HG02852 (cell line): ENCODE data around the gene NCAM1.

Experiments used
- ATAC-seq: cut with Tn5 transposase; IDR thresholded peaks from one replicate; pipeline ENCODE4 v1.9.1; 2021; ENCODE audit warnings: mild to moderate bottlenecking, moderate library complexity; ENCODE audit not compliant: unreplicated experiment

Gene NCAM1

DNA sequence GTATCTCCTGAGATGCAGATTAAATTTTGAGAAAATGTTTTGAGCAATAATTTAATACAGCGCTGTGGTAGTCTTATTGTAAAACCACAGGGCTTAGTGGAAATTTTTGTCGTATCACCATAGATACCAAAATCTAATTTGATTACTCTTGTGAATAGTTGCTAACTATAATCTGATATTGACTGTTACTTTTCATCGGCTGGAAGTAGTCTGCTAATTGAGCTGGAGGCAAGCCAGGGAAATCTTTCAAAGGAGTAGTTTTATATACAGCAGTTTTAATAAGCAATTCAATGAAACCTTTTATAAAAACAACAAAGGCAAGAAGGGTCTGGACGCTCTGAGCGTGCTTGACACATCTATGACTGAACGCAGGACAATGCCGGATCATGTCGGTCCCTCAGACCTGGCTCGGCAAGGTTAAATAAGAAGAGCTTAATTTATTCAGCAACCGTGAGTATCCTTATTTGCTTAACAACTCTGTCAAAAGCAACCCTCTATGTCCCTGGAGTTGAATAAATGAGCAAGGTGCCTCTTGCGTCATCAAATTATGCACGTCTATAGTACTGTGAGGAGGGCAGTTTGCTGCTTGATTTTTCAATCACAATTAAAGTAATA is 121.2 kb downstream of the NCAM1 start:
- no peak for ATAC-seq

DNA sequence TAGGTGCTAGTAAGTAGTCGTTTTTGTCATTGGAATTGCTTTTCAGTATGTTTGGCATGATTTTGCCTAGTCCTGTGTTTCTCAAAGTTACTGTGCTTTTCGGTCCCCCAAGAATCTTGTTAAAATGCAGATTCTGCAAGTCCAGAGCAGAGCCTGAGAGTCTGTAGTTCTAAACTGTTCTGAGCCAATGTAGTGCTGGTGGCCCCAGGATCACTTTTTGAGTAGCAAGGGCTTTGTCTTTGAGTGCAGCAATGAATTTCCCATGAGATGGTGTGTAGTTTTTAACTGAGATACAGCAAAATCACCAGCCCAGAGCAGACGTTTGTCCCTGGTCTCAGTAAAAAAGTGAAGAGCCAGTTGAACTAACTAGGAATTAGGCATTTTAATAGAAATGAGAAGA is 122.4 kb downstream of the NCAM1 start:
- ATAC-seq, result no peak

DNA sequence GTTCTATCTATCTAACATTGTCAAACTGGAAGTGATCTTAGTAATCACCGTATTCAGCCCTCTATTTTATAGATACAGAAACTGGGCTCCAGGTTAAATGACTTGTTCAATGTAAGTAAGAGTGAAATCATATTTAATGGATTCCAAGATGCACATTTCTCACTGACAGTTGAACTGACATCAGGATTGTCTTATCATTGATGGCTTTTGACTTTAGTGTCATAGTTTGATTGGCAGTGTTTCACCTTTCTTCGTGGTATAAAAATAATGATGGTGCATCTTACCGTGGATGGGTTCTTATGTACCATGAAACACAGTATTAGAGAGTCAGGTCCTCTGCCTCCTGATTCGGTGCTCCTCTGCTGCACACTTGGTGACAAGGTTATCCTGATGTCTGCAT is 123.1 kb downstream of the NCAM1 start:
- ATAC-seq, result no peak

DNA sequence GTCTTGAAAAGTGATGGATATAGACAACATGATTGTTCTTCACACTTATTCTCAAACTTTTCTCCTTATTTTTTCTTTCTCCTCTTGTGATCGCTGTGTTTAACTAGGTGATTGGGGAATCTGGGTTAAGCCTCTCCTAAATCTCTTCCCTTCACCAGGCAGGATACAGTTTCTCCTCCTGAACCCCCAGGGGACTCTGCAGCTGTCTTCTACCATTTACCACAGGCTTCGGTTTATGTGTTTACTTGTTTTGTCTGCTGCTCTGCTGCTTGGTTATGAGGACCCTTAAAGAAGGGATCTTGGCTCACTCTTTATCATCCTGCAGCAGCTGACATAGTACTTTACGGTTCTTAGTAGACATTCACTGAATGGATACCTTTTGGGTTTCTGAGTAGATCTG is 124.2 kb downstream of the NCAM1 start:
- ATAC-seq, result no peak

DNA sequence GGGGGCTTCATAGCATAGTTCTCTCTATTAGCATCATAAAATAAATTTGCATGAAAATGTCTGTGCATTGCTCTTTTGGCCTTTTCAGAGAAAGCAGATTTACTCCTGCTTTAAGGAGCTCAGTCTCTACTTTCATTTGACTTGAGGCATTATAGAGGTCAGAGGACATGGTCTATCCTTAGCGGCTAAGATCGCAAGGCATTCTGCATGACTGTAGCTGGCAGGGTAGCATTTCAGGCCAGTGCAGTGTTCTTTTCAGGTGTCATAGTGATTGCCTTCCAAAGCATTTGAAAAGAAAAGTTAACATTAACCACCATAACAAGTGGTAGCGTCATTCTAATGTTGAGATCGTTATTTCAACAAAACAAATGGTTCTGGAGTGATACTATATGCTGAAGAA is 126.5 kb downstream of the NCAM1 start:
- no peak for ATAC-seq

DNA sequence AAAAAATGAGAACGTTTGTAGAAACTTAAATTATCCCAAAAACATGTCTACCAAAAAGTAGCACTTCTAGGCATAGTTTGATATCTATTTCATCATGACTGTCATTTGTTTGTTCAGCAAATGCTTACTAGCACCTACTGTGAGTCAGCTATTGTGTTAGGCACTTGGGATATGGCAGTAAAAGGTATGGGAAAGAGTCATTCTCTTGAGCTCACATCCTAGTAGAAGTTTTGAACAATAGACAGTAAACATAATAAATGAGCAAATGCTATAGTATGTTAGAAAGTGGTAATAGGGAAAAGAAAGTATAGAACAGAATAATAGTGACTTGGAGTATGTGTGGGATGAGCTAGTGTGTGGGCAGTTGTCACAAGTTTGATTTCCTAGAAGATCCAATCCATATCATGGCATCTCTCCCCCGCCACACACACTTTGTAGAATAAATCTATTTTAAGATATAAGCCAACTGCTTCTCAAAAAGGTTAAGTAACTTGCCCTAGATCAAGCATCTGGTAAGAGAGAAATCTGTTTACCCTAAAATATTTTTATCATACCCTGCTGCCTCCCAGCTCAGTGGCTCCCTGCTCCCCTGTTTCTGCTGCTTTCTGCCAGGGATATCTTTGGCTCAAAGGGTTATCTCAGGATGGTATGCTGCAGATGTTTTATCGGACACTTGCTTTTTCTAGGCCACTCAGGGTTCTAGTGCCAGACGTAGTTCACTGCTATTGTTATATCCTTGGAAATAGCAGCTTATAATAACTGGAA is 129.7 kb downstream of the NCAM1 start:
- ATAC-seq, result no peak

DNA sequence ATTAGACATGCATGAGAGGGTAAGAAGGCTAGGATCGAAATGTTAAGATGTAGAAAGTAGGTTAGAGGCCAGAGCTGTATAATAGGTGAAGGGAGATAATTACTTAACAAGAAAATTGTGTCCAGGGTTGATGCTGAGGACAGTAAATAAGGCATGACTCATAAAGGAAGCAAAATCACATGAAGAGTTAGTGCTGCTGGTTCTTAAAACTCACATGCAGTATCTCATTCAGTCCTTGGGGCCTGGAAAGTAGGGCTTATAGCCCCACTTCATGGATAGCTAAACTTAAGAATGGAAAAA is 130.2 kb downstream of the NCAM1 start:
- ATAC-seq, result no peak

DNA sequence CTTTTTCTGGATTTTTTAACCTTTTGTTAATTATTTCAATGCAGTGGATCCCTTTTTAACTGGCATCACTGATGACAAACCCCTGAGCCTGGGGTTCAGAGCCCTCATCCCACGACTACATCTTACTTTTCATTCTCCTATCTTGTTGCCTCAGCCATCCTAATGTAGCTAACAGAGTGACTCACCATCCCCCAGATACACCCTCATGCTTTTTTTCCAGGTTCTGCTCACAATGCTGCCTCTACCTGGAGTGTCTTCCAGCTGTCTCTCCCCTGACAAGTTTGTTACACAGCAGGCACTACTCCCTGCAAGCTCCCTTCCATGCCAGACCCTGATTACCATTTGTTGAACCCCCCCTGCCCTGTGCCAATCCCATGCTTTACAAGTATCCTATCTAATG is 135.4 kb downstream of the NCAM1 start:
- ATAC-seq, result no peak

DNA sequence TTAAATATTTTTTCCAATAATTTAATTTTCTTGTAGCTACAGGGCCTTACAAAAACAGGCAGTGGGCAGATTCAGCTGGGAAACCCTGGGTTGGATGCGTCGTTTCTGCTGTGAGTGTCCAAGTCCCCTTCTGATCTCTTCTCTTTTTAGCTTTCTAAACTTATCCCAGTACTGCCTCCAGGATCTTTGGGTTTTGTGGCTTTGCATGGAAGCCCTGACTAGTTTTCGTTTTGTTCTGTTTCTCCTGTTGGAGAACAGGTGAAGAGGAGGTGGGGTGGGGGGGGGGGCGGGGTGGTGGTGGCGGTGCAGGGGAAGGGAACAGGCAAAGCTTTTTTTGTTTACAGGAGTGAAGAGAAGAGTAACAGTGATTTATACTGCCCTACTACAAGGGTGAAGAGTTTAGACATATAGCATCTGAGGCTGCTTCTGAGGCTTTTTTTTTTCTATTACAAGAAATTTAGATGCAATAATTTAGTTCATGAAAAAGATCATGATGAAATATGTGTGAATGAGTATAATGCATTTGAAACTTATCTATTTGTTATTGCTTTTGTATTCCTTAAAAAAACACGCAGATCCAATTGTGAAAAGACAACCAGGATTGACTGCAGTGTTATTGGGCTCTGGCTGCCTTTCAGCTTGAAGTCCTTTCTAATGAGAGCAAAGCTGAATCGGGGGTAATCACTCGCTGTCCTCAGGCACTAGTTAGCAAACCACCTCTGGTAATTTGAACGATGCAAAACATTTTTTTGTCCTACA is 142.9 kb downstream of the NCAM1 start:
- no peak for ATAC-seq

DNA sequence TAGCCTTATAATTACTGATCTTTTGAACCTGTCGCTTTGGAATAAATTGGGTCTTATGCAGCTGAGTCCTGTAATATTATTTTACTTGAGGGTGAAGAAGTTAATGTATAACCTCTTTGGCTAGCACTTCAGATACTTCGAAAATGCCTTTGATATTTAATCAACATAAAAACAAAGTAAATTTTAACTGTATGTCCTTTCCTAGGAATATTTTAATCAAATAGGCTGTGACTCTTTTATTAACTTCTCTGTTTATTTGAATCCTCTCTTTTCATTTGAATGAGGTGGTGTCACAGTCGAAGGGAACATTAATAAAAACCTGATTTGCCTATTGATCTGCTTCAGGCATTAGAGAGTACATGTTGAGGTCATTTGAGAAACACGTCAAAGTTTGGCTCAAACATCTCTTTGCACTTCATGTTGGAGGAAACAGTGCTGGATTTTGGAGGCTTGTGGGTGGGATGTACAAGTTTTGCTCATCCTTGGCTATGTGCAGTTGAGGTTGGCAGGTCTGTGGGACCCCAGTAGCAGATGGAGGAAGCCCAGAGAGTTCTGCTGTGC is 143.6 kb downstream of the NCAM1 start:
- no peak for ATAC-seq

DNA sequence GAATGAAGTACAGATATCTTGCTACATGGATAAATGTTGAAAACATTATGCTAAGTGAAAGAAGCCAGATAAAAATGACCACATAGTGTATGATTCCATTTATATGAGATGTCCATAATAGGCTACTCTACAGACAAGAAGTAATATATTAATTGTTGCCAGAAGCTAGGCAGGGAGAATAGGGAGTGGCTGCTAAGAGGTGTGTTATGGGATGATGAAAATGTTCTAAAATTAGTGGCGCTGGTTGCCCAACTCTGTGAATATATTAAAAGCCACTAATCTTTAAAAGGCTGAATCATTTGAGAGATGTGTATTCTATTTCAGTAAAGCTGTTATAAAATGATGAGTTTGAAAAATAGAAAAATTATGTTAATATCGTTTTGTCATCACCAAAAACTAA is 144.4 kb downstream of the NCAM1 start:
- ATAC-seq, result no peak

DNA sequence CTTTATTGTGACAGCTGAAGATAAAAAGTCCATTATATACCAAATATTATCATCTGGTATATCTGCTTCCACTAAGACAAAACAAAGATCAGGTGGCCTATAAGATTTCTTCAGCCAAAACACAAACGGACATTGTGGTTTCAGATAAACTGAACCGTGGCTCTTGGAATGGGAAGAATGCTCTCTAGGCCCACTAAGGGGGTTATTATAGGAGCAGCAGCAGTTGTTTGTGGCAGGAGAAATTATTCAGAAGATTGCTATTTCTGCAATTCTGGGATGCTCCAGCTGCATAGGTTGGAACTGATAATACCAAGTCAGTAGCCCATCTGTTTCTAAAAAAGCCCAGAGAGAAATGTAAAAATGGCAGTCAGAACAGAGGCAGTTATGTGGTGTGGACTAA is 145.3 kb downstream of the NCAM1 start:
- ATAC-seq, result no peak

DNA sequence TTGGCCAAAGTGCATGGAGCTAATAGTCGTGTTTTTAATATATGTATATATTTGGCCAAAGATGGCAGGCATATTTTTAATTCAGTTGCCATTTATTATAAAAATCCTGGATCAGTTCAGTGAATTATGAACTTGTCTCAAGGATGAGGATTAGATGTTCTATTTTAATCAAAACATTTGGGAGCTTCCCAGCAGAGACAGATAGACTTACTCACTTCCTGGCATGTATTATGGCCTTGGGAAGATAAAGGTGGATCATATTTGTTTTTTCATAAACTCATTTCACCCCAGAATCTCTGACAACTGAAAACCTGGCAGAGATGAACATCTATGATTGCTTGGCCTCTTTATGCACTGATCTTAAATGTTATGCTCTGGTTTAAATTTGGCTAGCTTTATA is 148.8 kb downstream of the NCAM1 start:
- ATAC-seq, result no peak

DNA sequence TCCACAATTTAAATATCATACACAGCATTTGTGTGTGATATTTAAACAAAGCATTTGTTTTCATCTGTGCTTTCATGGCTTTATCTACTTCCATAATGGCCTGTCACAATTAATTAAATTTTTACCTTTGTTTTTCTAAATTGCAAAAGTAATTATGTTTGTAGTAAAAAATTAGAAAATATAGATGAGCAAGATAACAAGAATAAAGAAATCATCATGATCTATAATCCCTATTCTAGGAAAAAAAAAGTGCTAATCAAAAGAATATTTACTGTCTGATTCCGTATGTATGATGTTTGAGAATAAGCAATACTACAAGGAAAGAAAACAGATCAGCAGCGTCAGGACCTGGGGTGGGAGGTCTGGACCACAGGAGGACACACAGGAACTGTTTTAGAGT is 149.9 kb downstream of the NCAM1 start:
- no peak for ATAC-seq

DNA sequence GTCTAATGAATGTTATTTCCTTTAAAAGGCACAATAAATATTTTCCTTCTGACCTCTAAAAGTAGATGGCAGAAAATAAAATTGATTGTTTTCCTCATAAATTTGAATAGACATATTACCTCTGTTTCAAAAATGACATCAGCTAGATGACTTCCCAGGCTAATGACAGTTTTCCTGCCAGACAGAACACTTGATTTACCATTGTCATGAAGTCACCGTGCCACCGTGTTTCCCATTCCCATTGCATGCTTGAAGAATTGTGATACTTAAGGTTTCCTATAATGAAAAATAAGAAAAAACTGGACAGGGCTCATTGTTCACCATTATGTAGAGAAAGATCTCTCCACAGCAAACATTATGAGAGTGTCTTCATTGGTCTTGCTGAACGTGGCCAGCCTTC is 151.1 kb downstream of the NCAM1 start:
- ATAC-seq, result no peak

DNA sequence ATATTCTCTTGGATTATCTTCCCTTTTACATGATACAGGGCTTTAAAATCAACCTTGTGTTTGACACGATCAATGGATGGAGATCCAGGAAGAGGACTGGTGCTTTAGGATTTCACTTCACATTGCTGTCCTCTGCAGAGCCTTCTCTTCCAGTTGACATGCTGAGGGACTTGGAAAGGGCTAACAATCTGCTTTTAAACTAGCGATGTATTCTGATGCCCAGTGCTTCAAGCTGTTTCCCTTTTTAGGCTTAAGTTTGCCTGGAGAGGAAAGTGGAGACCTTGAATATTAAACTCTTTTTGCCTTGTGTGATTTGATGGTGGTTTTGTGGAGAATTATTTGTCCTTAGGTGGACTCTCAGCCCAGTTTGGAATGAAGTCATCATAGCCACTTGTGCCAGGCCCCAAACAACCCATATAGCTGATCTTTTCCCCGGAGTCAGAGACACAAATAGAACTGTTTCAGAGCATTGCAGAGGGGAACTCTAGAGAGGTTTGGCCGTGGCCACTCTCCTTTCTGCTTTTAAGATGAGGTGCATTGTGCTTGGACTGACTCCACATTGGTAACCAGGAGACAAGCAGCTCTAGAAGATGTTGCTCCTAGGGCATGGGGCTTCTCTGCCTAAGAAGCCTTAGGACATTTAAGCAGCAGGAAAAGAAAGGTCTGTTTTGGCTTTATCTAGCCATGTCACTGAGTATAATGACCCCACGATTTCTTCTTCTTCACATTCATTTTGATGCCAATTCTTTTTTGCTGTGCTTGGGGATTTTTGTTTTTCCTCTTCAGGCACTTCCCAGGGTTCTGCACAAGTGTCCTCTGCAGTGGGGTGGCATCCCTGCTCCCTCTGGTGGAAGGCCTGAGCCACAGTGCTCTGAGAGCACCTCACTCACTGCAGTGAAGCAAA is 152.8 kb downstream of the NCAM1 start:
- no peak for ATAC-seq

DNA sequence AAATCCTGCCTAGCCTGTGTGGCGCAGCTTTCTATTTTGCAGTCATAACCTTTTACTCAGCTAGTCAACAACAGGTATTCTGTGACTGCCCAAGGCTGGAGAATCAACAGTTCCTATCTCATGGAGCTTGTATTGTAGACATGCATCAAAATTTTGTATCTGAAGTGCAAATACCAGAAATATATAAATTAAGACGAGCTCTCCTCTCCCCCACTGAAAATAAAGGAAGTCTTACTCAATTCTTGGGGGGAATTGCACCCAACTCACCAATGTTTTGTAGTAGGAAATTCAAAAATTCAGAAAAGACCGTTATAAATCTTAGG is 153.4 kb downstream of the NCAM1 start:
- no peak for ATAC-seq

DNA sequence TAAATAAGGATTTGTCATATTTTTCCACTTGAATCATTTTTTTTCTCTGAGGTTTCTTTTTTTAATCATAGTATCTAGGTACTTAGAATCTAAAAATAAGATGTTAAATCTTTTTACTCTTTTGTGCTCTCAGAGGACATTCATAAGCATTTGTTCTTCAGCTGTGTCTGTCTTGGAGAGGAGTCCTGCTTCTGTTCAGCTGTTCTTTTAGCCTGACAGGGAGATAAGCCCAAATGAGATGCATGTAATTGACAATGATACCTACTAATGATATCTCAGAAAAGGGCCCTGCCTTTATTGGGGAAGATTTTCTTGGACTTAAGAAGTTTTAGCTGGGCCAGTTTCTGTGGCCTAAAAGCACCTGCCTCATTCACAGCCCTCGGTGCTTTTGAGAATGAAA is 156.9 kb downstream of the NCAM1 start:
- no peak for ATAC-seq

DNA sequence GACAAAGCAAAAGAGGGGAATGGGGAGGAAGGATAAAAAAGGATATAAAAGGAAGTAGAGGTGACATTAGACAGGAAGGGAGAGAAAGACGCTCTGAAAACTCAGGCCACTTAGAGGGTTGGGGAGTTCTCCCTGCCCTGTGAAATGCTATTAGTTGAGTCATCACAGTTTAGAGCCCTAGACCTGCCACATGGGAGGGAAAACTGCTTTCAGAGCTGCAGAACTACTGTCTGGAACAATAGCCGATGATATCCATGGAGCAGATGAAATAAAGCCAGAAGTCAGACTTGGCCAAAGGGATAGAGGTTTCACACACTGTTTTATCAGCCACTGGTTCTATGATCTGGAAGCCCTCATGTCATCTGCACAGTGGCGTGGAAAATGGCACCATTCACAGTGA is 157.9 kb downstream of the NCAM1 start:
- ATAC-seq, result no peak

DNA sequence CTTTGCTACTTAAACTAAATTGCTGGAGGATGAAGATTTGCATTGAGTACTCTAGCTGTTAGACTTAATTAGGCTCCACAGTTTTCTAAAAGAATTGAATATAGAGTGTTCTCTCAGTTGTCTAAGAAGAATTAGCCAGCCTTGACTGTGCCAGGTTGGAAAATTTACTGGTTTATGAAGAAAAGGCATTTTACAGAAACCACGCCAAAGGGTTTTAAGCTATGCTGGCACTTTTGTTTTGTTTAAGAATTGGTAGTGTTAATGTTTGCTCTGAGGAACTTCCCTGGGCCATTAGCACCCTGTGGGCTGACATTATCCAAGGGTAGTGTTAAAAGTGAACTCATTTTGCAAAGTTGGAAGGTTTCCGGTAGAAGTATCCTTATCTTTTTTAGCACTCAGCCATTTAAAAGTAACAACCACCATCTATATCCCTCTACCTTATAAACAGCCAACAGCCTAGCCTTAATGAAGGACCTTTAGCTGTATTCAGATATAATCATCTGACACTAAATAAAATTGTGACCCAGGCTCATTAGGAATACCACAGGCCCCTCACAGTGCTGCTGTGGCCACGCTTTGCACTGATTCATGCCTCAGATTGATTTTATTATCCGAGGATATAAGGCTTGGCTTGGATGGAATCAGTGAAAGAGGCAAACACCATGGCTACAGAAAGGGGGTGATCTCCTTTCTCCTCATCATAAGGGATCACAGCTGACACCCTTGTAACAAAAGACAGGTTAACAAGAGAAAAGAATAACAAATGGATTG is 158.9 kb downstream of the NCAM1 start:
- ATAC-seq, result no peak
